HepG2 (cell line): ENCODE data around the gene TRIM31. TPM values are rescaled to one million over a fixed set of nuclear protein-coding genes. Genes with fewer than 3 reads are reported as not detected.

Experiments used
- CREB1 ChIP-seq, 2 experiments: fragments of 450-650 bp in 1 of 2; IDR thresholded peaks; 2 replicates each; pipeline ENCODE4 v1.6.1; 2016 to 2017; ENCODE audit warnings: control low read depth in 1 of 2, mild to moderate bottlenecking in 1 of 2, missing compliant biosample characterization in 1 of 2, missing genetic modification characterization in 1 of 2
- FOXO1 ChIP-seq: sonication (generic); formaldehyde crosslinking; IDR thresholded peaks from 2 replicates; pipeline ENCODE4 v1.4.0; 2020; ENCODE audit warnings: missing genetic modification reagents
- GABPA ChIP-seq, 2 experiments: IDR thresholded peaks; 2 replicates each; pipeline ENCODE4 v1.6.1; 2011 to 2016; ENCODE audit warnings: low read depth in 2 of 2, low read length in 1 of 2, missing biosample characterization in 1 of 2, missing genetic modification characterization in 1 of 2
- GPBP1L1 ChIP-seq: sonication (generic); formaldehyde crosslinking; IDR thresholded peaks from 2 replicates; pipeline ENCODE4 v1.5.0; 2020; ENCODE audit warnings: mild to moderate bottlenecking, missing genetic modification reagents
- GPN1 ChIP-seq: sonication (generic); formaldehyde crosslinking; IDR thresholded peaks from 2 replicates; pipeline ENCODE4 v1.5.1; 2020; ENCODE audit warnings: missing genetic modification reagents, borderline replicate concordance
- NCOR1 ChIP-seq: fragments of 200-600 bp; sonication (generic); IDR thresholded peaks from 2 replicates; pipeline ENCODE4 v1.7.0; 2017; ENCODE audit warnings: antibody characterized with exemption, low read length, borderline replicate concordance
- NFE2L2 ChIP-seq: fragments of 150-350 bp; IDR thresholded peaks from 2 replicates; pipeline ENCODE4 v1.6.1; 2014; ENCODE audit warnings: low read length
- PRDM15 ChIP-seq: sonication (generic); formaldehyde crosslinking; IDR thresholded peaks from 2 replicates; pipeline ENCODE4 v1.4.0; 2020; ENCODE audit warnings: missing genetic modification reagents
- PTBP1 ChIP-seq: fragments of 200-400 bp; formaldehyde crosslinking; IDR thresholded peaks from 2 replicates; pipeline ENCODE4 v1.6.1; 2018; ENCODE audit warnings: low read length, low read depth; ENCODE audit not compliant: poor library complexity, severe bottlenecking
- RBM39 ChIP-seq: fragments of 200-400 bp; formaldehyde crosslinking; IDR thresholded peaks from one replicate; pipeline ENCODE4 v1.6.1; 2018; ENCODE audit warnings: antibody characterized with exemption, mild to moderate bottlenecking, low read depth, low read length; ENCODE audit not compliant: poor library complexity, severe bottlenecking
- SALL2 ChIP-seq: sonication (generic); formaldehyde crosslinking; IDR thresholded peaks from 2 replicates; pipeline ENCODE4 v1.8.1; 2023; ENCODE audit warnings: mild to moderate bottlenecking, missing genetic modification reagents, inconsistent platforms
- SOX5 ChIP-seq: IDR thresholded peaks from 2 replicates; pipeline ENCODE4 v1.6.1; 2016; ENCODE audit warnings: borderline replicate concordance
- TSC22D2 ChIP-seq: sonication (generic); formaldehyde crosslinking; IDR thresholded peaks from 2 replicates; pipeline ENCODE4 v1.5.1; 2020; ENCODE audit warnings: missing genetic modification reagents, mild to moderate bottlenecking, borderline replicate concordance
- ZBTB2 ChIP-seq: sonication (generic); formaldehyde crosslinking; IDR thresholded peaks from 2 replicates; pipeline ENCODE4 v1.8.0; 2022; ENCODE audit warnings: low read depth, missing genetic modification reagents
- ZNF275 ChIP-seq: sonication (generic); formaldehyde crosslinking; IDR thresholded peaks from 2 replicates; pipeline ENCODE4 v1.8.0; 2022; ENCODE audit warnings: missing genetic modification reagents, mild to moderate bottlenecking, inconsistent platforms, borderline replicate concordance
- ZNF354B ChIP-seq: sonication (generic); formaldehyde crosslinking; IDR thresholded peaks from 2 replicates; pipeline ENCODE4 v1.8.0; 2022; ENCODE audit warnings: mild to moderate bottlenecking, missing genetic modification reagents
- ZNF660 ChIP-seq: sonication (generic); formaldehyde crosslinking; IDR thresholded peaks from 2 replicates; pipeline ENCODE4 v1.5.1; 2020; ENCODE audit warnings: mild to moderate bottlenecking, low read depth, missing genetic modification reagents, borderline replicate concordance
- polyA plus RNA-seq, 8 experiments: library from polyadenylated mRNA; depleted of rRNA in 3 of 8; stranded (reverse) in 7 of 8; unstranded in 1 of 8; fragments of >200 nt; fragmentation: Illumina TruSeq in 4 of 8; extraction: Trizol in 4 of 8; gene quantifications; 2 replicates each; pipeline versions ENCODE4 v1.2.1 to v1.2.3, GENCODE V29; 2011 to 2016; ENCODE audit warnings: low read depth in 4 of 8, missing spikeins in 1 of 8, mixed read lengths in 1 of 8; ENCODE audit not compliant: insufficient read depth in 1 of 8
- total RNA-seq, 5 experiments: library from RNA; depleted of rRNA; stranded (reverse); fragments of >200 nt; fragmentation: Illumina TruSeq; extraction: Trizol; gene quantifications; 2 replicates each; pipeline ENCODE4 v1.2.3, GENCODE V29; 2016; ENCODE audit warnings: low read depth in 1 of 5
- TF ChIP-seq, protein P1 (sequence below): sonication (generic); formaldehyde crosslinking; conservative IDR thresholded peaks from 2 replicates; pipeline ENCODE4 v1.4.0; 2020; ENCODE audit warnings: missing genetic modification reagents

The TRIM31 gene
- total and polyA plus RNA-seq, 2 of the 13 experiments (the other 11 are each of a cell fraction or from before 2014, with no cell fraction given) = 0.13 to 0.51 TPM

GRCh38 chr6:30100585-30101443 lies 12.1 kb downstream of the TRIM31 start (continued):
- no peak for TF ChIP-seq NFE2L2
- TF ChIP-seq ZNF660 = no peak
- peak; percentile 81 for TF ChIP-seq FOXO1
- no peak for TF ChIP-seq SALL2 (CRISPR knock-in tag)
- TF ChIP-seq PTBP1 = no peak
- 0 out of 2 replicates have a peak, but pooled peaks have one; percentile 13 for TF ChIP-seq GABPA (IDR thresholded peaks at IDR 0.05; ENCODE audit: low read depth, low read length)
- TF ChIP-seq GABPA (CRISPR knock-in tag; IDR thresholded peaks at IDR 0.05; ENCODE audit: low read depth) = peak; percentile 77
- TF ChIP-seq GPN1 (CRISPR knock-in tag) = no peak
- peak; percentile 91; the same call in 1 of the 2 replicates for TF ChIP-seq SOX5 (CRISPR knock-in tag)
- TF ChIP-seq ZNF275 (CRISPR knock-in tag) = peak; percentile 59; the same call in 1 of the 2 replicates
- TF ChIP-seq PRDM15 (CRISPR knock-in tag) = peak; percentile 97
- 0 out of 2 replicates have a peak, but pooled peaks have one; percentile 9 for TF ChIP-seq TSC22D2 (CRISPR knock-in tag)
- TF ChIP-seq ZNF354B (CRISPR knock-in tag) = no peak
- TF ChIP-seq CREB1 (IDR thresholded peaks at IDR 0.05) = peak; percentile 47; the same call in 1 of the 2 replicates
- no peak for TF ChIP-seq CREB1 (CRISPR knock-in tag; IDR thresholded peaks at IDR 0.05)
- no peak for TF ChIP-seq GPBP1L1
- TF ChIP-seq, protein P1, sequence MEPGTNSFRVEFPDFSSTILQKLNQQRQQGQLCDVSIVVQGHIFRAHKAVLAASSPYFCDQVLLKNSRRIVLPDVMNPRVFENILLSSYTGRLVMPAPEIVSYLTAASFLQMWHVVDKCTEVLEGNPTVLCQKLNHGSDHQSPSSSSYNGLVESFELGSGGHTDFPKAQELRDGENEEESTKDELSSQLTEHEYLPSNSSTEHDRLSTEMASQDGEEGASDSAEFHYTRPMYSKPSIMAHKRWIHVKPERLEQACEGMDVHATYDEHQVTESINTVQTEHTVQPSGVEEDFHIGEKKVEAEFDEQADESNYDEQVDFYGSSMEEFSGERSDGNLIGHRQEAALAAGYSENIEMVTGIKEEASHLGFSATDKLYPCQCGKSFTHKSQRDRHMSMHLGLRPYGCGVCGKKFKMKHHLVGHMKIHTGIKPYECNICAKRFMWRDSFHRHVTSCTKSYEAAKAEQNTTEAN (CRISPR knock-in tag) = peak; percentile 64; the same call in 1 of the 2 replicates
- no peak for TF ChIP-seq ZBTB2 (CRISPR knock-in tag)
- TF ChIP-seq RBM39 = no peak
- peak; percentile 78 for TF ChIP-seq NCOR1
